CD4-positive, alpha-beta T cell treated with Interferon gamma for 1 hour (primary cell): ENCODE measurements around the gene IGF2.

Experiments
- DNase-seq: peaks from one replicate; pipeline ENCODE4 v3.0.0-alpha.2; 2020

IGF2 gene

DNA sequence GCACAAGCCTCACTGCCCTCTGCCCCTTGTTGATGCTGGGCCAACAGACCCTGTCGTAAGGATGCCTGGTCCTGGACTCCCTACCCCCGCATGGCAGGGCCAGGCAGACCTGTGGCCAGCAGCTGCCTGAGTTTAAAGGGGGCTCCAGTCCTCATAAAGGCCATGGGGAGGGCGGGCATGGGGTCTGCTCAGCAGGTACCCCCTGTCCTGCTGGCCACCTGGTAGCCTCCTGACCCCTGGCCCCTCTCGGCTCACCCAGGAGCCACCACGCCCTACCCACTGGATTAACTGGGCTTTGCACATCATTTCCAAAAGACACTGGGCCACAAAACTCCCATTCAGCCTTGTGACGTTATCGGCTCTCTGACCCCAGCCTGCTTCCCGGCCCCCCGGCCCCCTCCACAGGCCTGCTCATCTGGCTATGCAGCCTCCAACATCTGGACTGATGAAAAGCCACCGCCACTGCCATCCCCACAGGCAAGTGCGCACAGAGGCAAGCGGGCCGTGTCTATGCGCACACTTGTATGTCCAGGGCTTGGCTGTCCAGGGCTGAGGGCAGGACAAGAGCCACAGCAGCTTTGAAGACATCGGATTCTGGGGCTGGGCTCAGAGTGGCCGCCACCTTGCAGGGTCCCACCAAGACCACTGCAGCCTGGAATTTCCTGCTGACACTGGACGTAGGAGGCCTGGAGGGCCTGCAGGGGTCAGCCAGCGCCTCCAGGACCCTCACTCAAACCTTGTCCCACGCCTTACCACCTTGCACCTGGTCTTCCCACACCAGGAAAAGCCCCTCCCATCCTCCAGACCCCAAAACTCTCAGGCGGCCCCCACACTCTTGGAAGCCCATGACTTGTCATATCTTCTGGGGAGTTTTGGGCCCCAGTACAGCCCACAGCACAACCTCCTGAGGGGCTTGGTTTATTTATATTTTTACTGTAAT, 48.7 kb downstream of the IGF2 start:
- no peak for DNase-seq

DNA sequence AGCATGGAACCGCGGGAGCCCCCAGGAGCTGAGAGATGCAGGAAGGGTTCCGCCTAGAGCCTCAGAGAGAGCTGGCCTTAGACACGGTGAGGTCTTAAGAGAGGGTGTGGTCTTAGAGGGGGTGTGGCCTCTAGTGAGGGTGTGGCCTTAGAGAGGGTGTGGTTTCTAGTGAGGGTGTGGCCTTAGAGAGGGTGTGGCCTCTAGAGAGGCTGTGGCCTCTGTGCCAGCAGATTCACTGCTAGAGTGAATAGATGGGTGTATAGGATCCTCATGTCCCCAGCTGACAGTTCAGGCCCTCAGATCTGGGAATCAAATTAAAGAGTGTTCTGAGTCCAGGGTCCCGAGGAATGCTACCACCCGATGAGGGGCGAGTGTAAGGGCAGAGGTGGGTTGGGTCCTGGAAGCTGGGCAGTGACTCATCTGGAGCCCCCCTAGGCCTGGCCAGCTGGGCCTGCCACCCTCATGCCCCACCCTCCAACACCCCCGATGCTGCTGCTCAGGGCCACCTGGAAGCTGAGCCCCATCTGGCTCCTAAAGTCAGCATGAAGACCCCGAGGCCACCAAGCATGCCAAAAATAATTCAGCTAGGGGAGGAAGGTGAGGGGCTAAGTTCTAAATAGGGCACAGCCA, 49.5 kb downstream of the IGF2 start:
- peak; percentile 13 for DNase-seq

DNA sequence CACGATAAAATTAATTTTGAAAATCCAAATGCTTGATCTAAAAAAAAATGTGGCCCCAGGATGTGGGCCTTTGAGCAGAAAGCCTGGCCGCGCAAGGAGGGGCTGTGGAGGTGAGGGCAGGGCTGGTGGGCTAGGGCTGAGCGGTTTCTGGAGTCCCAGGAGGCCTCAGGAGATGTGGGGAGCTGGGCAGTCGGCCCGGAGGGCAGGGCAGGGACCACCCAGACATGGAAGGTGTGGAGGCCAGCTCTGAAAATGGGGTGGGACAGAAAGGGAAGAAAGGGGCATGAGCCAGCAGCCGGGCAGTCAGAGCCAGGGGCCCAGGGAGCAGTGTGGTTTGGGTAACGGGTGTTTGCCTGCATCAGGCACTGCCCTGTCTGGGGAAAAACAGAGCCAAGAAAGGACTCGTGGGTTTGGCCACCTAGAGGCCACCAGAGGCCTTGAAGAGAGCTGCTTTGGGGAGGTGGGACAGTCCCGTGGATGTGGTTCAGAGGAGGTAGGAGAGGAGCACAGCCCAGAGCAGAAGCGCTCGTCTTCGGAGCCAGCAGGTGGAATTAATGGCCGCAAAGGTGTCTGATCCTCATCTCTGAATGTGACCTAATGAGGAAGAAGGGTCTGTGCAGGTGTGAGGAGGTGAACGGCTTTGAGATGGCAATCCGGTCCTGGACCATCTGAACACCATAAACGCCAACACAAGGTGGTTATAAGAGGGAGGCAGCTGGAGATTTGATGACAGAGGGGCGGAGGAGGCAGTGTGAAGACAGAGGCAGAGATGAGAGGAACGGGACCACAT, 50.2 kb downstream of the IGF2 start:
- no peak for DNase-seq

DNA sequence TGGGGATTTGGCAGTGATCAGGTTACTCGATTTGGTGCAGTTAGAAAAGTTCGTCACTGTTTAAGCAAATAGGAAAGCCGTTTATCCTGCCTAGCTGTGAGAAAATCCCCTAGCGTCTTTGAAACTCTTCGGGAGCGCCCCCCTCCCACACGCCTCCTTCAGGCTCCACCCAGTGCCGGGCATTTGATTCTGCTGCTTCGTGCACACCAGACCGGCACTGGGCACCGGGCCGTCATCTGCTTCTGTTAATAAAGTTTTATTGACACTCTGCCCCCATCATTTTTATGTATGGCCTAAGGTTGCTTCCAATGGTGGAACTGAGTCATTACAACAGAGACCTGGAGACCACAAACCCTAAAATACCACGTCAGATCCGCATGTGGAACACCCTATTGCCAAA, 50.9 kb downstream of the IGF2 start:
- DNase-seq, result no peak

DNA sequence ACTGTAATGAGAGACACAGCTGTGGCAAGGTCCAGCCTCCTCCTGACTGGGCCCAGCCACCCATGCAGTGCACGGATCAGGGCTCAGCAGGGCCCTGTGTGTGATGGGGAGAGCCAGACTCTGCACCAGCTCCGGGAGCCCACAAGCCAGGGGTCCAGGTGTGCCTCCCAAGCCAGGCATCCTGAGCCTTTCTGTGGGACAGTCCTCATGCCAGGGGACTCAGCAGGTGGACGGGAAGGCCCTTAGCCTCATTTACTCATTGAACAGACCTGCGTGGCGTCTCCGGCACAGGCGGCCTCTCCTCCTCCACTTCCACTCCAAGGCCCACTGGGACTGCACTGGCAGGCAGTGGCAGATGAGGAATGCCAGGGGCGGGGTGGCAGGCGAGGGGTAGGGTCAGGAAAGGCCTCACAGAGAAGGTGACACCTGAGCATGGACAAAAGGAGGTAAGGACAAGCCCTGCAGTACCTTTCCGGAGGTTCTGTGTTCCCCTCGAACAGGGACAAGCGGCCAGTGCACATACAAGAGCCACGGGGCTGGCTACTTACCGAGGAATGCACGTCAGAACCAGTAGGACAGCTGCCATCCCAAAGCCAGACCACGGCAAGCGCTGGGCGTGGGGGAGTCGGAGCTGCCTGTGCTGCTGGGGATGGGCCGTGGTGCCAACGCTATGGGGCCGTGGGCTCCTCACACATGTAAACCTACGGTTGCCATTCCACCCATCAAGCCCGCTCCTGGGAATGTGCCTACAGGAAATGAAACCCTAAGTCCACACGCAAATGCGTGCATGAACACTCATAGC, 52.7 kb downstream of the IGF2 start:
- no peak for DNase-seq

DNA sequence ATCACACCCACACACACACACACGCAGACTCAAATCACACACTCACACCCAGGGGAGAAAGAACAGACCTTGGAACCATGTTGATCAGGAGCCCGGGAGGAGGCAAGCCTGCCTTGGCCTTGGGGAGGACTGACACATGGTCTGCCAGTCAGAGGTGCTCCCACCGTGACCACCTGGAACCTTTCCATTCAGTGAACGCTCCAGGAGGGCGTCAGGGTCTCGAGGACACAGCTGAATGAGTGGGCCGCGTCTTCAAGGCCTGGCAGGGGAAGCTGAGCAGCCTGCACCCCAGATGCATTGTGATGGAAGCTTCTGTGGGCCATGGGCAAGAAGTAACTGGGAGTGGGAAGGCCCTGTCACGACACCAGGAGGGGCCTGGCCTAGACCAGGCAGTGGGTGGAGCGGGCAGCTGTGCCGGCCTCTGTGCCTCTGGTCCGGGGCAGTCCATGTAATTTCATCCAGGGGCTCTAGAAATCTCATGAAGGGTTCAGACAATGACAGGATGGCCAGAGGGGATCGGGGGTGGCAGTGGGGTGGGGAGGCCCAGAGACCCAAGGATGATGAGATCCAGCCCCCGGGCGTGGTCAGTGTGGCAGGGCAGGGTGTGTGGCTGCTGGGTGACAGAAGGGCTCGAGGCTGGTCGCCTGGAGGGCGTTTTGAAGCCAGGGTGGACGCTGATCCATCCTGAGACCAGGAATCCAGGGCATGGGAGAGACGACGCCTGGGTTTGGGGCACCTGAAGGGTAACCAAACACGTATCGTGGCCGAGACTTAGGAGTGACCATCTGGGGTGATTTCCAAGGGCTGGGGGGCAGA, 53.7 kb downstream of the IGF2 start:
- no peak for DNase-seq

DNA sequence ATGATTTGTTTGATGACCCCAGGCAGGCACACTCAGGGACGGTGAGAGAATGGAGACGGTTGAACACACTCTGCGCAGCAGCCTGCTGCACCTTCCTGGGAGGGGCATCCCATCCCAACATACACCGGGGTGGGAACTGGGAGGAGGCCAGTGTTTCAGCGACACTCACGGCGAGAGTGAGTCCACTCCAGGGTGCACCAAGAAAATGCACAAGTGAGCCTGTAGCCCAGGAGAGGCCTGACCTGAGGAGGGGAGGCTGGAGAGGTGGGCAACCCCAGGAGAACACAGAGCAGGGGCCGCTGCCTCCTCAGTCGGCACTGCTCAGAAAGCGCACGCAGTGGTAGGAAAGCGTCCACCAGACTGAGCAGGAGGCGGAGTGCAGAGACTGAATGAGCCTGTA, 54.5 kb downstream of the IGF2 start:
- DNase-seq, result no peak
